Activated B cell treated with CpG ODN at 0.5 μM for 24 hours (primary cell): ENCODE measurements around the gene ASB4. TPM values are rescaled to one million over a fixed set of nuclear protein-coding genes. Genes with fewer than 3 reads are reported as not detected.
"Not testable (repeated sequence)": the region's sequence is repeated elsewhere in the genome, so short reads cannot be mapped to it uniquely, and the experiment has no call there.

Experiments
- ATAC-seq: fragments of 200-7000 bp; cut with Tn5 transposase; one replicate; pipeline ENCODE4 v1.10.0; 2021; ENCODE audit warnings: low read depth, mild to moderate bottlenecking, moderate library complexity
- CTCF ChIA-PET: fragments of 350-600 bp; sonication (Branson Sonifier 250); formaldehyde crosslinking; loops from one replicate; lab custom pipeline; 2021; ENCODE audit warnings: antibody characterized with exemption; lab: Charles Lee
- POLR2A ChIA-PET: fragments of 350-600 bp; sonication (Branson Sonifier 250); formaldehyde crosslinking; loops from one replicate; lab custom pipeline; 2021; ENCODE audit warnings: antibody characterized with exemption; lab: Charles Lee
- DNase-seq: peaks from one replicate; pipeline ENCODE4 v3.0.0; 2022
- H3K27ac Mint-ChIP-seq: one replicate; pipeline ENCODE4 v1.8.0; 2020; ENCODE audit warnings: mixed read lengths
- H3K27me3 Mint-ChIP-seq: one replicate; pipeline ENCODE4 v1.8.0; 2021; ENCODE audit warnings: mixed read lengths
- H3K36me3 Mint-ChIP-seq: one replicate; pipeline ENCODE4 v1.8.0; 2021; ENCODE audit warnings: low read depth, mixed read lengths
- H3K4me1 Mint-ChIP-seq: one replicate; pipeline ENCODE4 v1.8.0; 2021; ENCODE audit warnings: mixed read lengths
- H3K4me3 Mint-ChIP-seq: one replicate; pipeline ENCODE4 v1.8.0; 2020; ENCODE audit warnings: mild to moderate bottlenecking, mixed read lengths
- H3K9me3 Mint-ChIP-seq: one replicate; pipeline ENCODE4 v1.8.0; 2020; ENCODE audit warnings: mixed read lengths
- intact Hi-C: fragments of 100-400 bp; cut with micrococcal nuclease; formaldehyde crosslinking; loops from one replicate; pipeline ENCODE4 v1.15.1; 2024
- total RNA-seq: library from RNA; stranded (reverse); gene quantifications from 2 replicates; pipeline ENCODE4 v1.2.3, GENCODE V29; 2022
- TF ChIP-seq, protein P1 (sequence below): fragments of 200-600 bp; IDR thresholded peaks from one replicate; pipeline ENCODE4 v1.8.0; 2022; ENCODE audit warnings: antibody characterized with exemption, mild to moderate bottlenecking

Gene ASB4
- total RNA-seq, 1 donor from 2014 or later, result not detected

DNA sequence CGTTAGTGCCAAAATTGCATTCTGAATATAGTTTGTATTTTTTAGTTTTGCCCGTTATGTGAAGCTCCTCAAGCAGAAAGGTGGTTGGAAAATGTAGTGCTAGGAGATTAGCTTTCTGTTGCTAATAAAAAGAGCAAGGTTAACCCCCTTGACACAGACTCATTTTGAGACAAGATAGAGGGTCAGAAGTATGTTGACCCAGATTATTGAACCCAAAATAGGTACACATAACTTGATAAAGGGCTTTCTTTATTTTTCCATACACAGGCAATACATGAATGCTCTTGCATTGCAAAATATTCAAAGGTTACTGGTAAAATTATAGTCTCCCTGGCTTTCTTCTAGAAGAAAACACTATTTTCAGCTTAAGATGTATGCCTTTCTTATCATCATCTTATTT lies 40.9 kb upstream of the ASB4 start:
- no peak overlapping the region for H3K4me3 Mint-ChIP-seq
- ChIA-PET CTCF (no interaction called here), POLR2A (no interaction called here)
- DNase-seq (no peak), ATAC-seq (no peak)
- H3K27ac Mint-ChIP-seq, result no peak overlapping the region
- no peaks in the 10 kb centered on the region for H3K4me1 Mint-ChIP-seq
- intact Hi-C loops, result no loop called here
- peaks cover 10% of the 10 kb centered on the region for H3K27me3 Mint-ChIP-seq
- no peaks in the 10 kb centered on the region for H3K36me3 Mint-ChIP-seq
- TF ChIP-seq, protein P1, sequence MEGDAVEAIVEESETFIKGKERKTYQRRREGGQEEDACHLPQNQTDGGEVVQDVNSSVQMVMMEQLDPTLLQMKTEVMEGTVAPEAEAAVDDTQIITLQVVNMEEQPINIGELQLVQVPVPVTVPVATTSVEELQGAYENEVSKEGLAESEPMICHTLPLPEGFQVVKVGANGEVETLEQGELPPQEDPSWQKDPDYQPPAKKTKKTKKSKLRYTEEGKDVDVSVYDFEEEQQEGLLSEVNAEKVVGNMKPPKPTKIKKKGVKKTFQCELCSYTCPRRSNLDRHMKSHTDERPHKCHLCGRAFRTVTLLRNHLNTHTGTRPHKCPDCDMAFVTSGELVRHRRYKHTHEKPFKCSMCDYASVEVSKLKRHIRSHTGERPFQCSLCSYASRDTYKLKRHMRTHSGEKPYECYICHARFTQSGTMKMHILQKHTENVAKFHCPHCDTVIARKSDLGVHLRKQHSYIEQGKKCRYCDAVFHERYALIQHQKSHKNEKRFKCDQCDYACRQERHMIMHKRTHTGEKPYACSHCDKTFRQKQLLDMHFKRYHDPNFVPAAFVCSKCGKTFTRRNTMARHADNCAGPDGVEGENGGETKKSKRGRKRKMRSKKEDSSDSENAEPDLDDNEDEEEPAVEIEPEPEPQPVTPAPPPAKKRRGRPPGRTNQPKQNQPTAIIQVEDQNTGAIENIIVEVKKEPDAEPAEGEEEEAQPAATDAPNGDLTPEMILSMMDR, result no peak
- no peaks in the 10 kb centered on the region for H3K9me3 Mint-ChIP-seq

DNA sequence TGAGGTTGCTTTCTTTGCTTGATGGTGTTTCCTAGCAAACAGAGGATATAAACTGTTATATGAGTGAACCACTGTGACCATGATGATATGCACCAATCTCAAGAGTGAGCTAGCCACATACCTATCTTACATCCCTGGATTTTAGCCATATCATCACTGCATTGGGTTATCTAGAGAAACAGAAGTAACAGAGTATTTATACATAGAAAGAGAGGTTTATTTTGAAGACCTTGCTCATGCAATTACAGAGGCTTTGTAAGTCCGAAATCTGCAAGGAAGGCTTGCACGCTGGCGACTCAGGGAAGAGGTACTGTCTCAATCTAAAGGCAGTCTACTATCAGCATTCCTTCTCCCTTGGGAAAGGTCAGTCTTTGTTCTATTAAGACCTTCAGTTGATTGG lies 39.1 kb upstream of the ASB4 start:
- H3K9me3 Mint-ChIP-seq, result no peaks in the 10 kb centered on the region
- ChIA-PET POLR2A (no interaction called here), CTCF (no interaction called here)
- no peak overlapping the region for H3K27ac Mint-ChIP-seq
- intact Hi-C loops, result no loop called here
- H3K4me3 Mint-ChIP-seq, result no peak overlapping the region
- peaks cover 8% of the 10 kb centered on the region for H3K27me3 Mint-ChIP-seq
- no peaks in the 10 kb centered on the region for H3K36me3 Mint-ChIP-seq
- TF ChIP-seq, protein P1, result no peak
- no peak for DNase-seq
- H3K4me1 Mint-ChIP-seq, result no peaks in the 10 kb centered on the region
- ATAC-seq, result no peak

DNA sequence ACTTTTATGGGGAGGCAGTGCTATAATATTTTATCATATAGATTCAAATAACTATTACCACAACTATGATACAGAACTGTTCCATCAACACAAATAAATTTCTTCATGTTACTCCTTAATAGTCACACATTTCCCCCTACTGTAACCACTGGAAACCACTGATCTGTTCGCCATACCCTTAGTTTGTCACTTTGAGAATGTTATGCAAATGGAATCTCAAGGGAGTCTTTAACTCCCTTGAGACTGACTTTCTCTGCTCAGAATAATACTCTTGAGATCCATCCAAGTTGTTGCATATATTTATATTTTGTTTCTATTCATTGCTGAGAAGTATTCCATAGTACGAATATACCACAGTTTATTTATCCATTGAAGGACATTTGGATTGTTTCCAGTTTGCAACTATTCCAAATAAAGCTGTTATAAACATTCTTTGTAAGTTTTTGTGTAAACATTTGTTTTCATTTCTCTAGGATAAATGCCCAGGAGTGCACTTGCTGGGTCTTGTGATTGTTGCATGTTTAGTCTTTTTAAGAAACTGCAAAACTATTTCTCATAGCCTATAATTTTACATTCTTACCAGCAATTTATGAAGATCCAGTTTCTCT lies 31.2 kb upstream of the ASB4 start:
- DNase-seq, result no peak
- no peaks in the 10 kb centered on the region for H3K36me3 Mint-ChIP-seq

DNA sequence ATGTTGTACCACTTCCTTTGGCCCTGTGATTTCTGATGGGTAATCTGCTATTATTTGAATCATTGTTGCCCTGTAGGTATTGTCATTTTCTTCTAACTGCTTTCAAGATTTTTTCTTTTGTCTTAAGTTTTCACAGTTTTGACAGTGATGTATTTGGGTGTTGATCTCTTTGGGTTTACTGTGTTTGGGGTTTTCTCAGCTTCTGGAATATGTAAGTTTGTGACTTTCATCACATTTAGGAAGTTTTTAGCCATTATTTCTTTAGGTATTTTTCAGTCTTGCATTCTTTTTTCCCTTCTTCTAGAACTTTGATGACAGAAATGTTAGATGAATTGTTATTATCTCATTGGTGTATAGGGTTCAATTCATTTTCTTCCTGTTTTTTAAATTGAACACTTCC lies 27.8 kb upstream of the ASB4 start:
- POLR2A ChIA-PET, result no interaction called here
- no peak for DNase-seq
- CTCF ChIA-PET, result interaction anchor here (1.5 kb wide), 1 partner anchor 54 kb away, joined by 4 read pairs; no protein-coding TSS in a partner anchor
- TF ChIP-seq, protein P1, result no peak
- no peak overlapping the region for H3K4me3 Mint-ChIP-seq
- H3K27me3 Mint-ChIP-seq, result peaks cover 35% of the 10 kb centered on the region
- no peaks in the 10 kb centered on the region for H3K36me3 Mint-ChIP-seq
- H3K27ac Mint-ChIP-seq, result no peak overlapping the region
- no peak for ATAC-seq
- H3K4me1 Mint-ChIP-seq, result peaks cover 10% of the 10 kb centered on the region
- peaks cover 22% of the 10 kb centered on the region for H3K9me3 Mint-ChIP-seq
- intact Hi-C loops, result no loop called here

More for the DNA sequence above, 31.2 kb upstream of the ASB4 start:
- CTCF ChIA-PET, result no interaction called here
- Mint-ChIP-seq H3K4me3 (no peak overlapping the region), H3K27me3 (peaks cover 25% of the 10 kb centered on the region), H3K9me3 (peaks cover 11% of the 10 kb centered on the region), H3K27ac (no peak overlapping the region), H3K4me1 (peaks cover 10% of the 10 kb centered on the region)
- POLR2A ChIA-PET, result no interaction called here
- intact Hi-C loops, result no loop called here
- ATAC-seq, result peak; percentile 67
- TF ChIP-seq, protein P1, result no peak

DNA sequence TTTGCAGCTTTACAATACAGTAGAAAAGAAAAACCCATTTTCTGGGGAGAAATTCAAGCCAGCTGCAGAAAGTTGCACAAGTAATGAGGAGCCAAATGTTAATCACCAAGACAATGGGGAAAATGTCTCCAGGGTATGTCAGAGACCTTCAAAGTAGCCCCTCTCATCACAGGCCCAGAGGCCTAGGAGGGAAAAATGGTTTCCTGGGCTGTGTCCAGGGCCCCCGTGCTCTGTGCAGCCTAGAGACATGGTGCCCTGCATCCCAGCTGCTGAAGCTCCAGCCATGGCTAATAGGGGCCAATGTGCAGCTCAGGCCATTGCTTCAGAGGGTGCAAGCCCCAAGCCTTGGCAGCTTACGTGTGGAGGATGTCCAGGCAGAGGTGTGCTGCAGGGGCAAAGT lies 25.1 kb upstream of the ASB4 start:
- DNase-seq, H3K27ac Mint-ChIP-seq, H3K4me1 Mint-ChIP-seq, H3K36me3 Mint-ChIP-seq, ATAC-seq, H3K4me3 Mint-ChIP-seq, POLR2A ChIA-PET, CTCF ChIA-PET, intact Hi-C loops: not testable (repeated sequence)
- peaks cover 22% of the 10 kb centered on the region for H3K9me3 Mint-ChIP-seq
- H3K27me3 Mint-ChIP-seq, result peaks cover 33% of the 10 kb centered on the region
